ENCODE results near the gene GFOD1. TPM values are rescaled to one million over a fixed set of nuclear protein-coding genes. Genes with fewer than 3 reads are reported as not detected.

Gene GFOD1
- total RNA-seq, 1 experiment from 2014 or later, result 0.62 TPM

- ChIA-PET CTCF (no interaction called here), POLR2A (no interaction called here)
- Histone ChIP-seq H3K9me3 (ENCODE audit: control insufficient read depth, insufficient read depth, low read depth, low read length) (no peaks in the 10 kb centered on the region), H3K27ac (ENCODE audit: low read length) (no peak overlapping the region), H3K27me3 (ENCODE audit: control insufficient read depth, insufficient read depth, low read length) (no peaks in the 10 kb centered on the region), H3K4me1 (ENCODE audit: control insufficient read depth, insufficient read depth, low read length) (no peaks in the 10 kb centered on the region), H3K36me3 (ENCODE audit: control insufficient read depth, insufficient read depth, low read length) (no peaks in the 10 kb centered on the region), H3K4me3 (ENCODE audit: low read depth in 2 of 2, low read length in 2 of 2) (no peak overlapping the region)
- intact Hi-C loops (cut with micrococcal nuclease; ENCODE audit: unreplicated experiment) (no loop called here), in situ Hi-C loops (cut with HindIII; ENCODE audit: low pct_unique_long_range_greater_than_20kb, low sequenced_read_pairs) (no loop called here)
- ATAC-seq (no peak), DNase-seq (ENCODE audit: low read depth, low spot score) (no peak)
- no TSS peak for BruUV-seq (replicated peaks)
- TF ChIP-seq POLR2AphosphoS5 (IDR thresholded peaks at IDR 0.05; ENCODE audit: low read depth, low read length) (no peak), REST (IDR thresholded peaks at IDR 0.05; ENCODE audit: insufficient read depth in 1 of 2, low read depth in 2 of 2, low read length in 1 of 2) (no peak), SIN3A (IDR thresholded peaks at IDR 0.05; ENCODE audit: borderline replicate concordance, insufficient read depth, low read depth, low read length) (no peak), CTCF (IDR thresholded peaks at IDR 0.05) (no peak), TCF7L2 (IDR thresholded peaks at IDR 0.05; ENCODE audit: low read depth, low read length) (no peak)
Observed at GRCh38 chr6:13528232-13528631, 40.8 kb upstream of the GFOD1 start.

- DNase-seq (ENCODE audit: low read depth, low spot score) (no peak), ATAC-seq (no peak)
- CTCF ChIA-PET, result no interaction called here
- Histone ChIP-seq H3K27me3 (ENCODE audit: control insufficient read depth, insufficient read depth, low read length) (no peaks in the 10 kb centered on the region), H3K4me3 (ENCODE audit: low read depth in 2 of 2, low read length in 2 of 2) (no peak overlapping the region), H3K4me1 (ENCODE audit: control insufficient read depth, insufficient read depth, low read length) (no peaks in the 10 kb centered on the region), H3K27ac (ENCODE audit: low read length) (no peak overlapping the region), H3K36me3 (ENCODE audit: control insufficient read depth, insufficient read depth, low read length) (no peaks in the 10 kb centered on the region), H3K9me3 (ENCODE audit: control insufficient read depth, insufficient read depth, low read depth, low read length) (no peaks in the 10 kb centered on the region)
- BruUV-seq (replicated peaks), result no TSS peak
- intact Hi-C loops (cut with micrococcal nuclease; ENCODE audit: unreplicated experiment) (no loop called here), in situ Hi-C loops (cut with HindIII; ENCODE audit: low pct_unique_long_range_greater_than_20kb, low sequenced_read_pairs) (no loop called here)
- TF ChIP-seq POLR2AphosphoS5 (IDR thresholded peaks at IDR 0.05; ENCODE audit: low read depth, low read length) (no peak), TCF7L2 (IDR thresholded peaks at IDR 0.05; ENCODE audit: low read depth, low read length) (no peak), SIN3A (IDR thresholded peaks at IDR 0.05; ENCODE audit: borderline replicate concordance, insufficient read depth, low read depth, low read length) (no peak), CTCF (IDR thresholded peaks at IDR 0.05) (no peak), REST (IDR thresholded peaks at IDR 0.05; ENCODE audit: insufficient read depth in 1 of 2, low read depth in 2 of 2, low read length in 1 of 2) (no peak)
- POLR2A ChIA-PET, result no interaction called here
Observed at GRCh38 chr6:13527671-13528056, 40.3 kb upstream of the GFOD1 start.

Measured in Panc1 (cell line).